ENCODE data around the gene CBS.
A peak's percentile ranks its signal among the peaks of the same experiment; 100 is the strongest.
"Not testable (repeated sequence)": the region's sequence is repeated elsewhere in the genome, so short reads cannot be mapped to it uniquely, and the experiment has no call there.

CBS gene

DNA sequence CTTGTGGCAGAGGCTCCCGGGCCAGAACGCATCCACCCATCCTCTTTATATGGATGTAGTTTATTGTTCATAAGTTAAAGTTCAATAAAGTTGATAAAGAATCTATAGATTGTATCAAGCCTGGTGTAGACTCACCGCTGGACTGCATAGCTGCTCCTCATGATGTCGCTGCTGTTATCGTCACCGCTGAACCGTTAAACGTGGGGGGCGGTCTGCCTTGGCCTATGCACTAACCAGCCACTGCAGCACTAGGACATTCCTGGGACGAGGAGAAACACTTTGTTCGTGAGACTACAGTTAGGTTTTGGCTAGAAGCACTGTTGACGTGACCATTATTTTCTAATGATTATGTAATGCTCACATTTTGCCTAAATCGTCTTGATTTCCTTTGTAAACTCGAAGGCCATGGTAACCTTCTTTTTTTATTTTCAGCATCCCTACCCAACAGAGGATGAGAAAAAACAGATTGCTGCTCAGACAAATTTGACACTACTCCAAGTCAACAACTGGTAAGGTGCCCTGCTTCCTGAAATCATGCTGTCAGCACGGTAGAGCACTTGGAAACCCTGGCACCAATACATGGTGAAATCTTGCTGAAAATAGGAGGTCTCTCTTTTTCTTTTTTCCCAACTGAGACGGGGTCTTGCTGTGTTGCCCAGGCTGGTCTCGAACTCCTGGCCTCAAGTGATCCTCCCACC lies 51.0 kb downstream of the CBS start:
- DNase-seq, result peak in 1 of 14 donors; percentile 68

DNA sequence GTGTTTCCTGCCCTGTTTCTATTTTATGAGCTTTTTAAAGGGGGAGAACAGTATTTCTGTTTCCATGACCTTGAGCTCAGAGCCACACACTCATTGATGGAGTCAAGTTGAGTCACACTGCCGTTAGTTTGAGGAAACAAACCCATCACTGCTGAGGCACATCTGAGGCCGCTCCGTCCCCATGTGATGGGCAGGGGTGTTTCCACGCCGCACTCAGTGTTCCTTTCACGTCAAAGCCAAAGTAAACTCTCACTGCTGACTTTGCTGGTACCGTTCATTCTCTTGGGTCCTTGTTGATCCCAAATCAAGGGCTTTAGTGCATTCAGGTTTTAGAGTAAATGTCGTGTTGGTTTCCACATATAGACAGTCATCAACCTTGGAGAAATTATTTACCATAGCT lies 52.5 kb downstream of the CBS start:
- DNase-seq, result no peak

DNA sequence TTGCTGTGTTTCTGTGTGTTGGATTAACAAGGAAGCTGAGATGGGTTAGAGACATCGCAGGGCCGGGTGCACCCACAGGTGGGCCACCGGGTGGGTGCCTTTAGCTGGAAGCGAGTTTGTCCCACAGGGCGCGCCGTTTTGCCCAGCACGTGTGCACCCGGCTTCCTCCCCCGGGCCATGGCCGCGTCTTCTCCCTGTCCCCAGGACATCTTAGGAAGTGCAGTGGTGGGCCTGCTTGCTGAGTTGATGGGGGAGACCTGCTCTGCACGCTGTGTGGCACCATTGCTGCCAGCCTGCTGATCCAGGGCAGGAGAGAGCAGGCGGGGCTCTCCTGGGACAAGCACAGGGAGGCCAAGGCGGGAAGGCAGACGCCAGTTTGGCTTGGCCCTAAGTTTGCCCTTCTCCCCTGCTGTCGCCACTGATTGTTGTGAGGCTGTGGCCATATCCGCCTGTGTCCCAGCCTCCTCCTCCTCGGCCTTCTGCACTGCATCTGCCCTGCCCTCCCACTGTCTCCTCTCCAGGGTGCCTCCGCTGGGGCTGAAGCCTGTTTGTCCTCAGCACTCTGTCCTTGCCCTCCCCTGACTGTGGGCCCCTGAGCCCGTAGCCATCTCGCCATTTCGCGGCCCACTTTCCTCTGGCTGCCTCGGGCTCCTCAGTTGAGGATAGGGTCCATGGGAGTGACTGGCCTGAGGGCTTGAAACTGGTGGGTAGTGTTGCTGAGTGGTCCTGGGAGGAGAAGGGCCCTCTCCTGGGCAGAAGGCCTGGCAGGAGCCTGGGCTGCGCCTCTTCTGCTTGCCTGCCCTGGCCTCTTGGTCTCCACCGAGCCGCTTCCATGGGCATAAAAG lies 53.7 kb downstream of the CBS start:
- DNase-seq, result no peak

DNA sequence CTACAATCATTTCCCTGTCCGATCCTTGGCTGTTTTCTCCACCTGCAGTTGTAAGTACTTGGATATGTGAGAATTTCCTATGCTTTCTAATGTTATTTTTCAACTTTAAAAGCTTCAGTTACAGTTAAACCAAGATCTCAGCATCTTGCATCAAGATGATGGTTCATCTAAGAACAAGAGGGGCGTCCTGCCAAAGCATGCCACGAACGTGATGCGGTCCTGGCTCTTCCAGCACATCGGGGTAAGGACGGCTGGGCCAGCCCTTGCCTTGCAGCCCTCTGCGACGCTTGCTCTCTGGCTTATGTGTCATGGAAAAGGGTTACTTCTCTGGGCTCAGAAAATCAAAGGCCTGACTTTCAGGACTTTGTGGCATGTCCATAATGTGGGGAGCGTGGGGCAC lies 54.4 kb downstream of the CBS start:
- no peak for DNase-seq

DNA sequence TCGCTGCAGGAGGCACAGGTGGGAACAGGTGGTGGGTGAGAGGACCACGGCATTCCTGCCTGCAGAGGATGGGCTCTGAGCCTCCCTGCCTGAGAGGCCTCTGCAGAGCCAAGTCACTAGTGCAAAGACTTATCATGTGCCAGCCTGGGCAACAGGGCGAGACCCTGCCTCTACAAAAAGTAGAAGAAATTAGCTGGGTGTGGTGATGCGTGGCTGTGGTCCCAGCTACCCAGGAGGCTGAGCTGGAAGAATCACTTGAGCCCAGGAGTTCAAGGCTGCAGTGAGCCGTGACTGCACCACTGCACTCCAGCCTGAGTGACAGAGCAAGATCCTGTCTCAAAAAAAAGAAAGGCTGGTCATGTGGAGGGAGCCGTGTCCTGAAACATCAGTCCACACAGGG lies 54.9 kb downstream of the CBS start:
- no peak for DNase-seq

DNA sequence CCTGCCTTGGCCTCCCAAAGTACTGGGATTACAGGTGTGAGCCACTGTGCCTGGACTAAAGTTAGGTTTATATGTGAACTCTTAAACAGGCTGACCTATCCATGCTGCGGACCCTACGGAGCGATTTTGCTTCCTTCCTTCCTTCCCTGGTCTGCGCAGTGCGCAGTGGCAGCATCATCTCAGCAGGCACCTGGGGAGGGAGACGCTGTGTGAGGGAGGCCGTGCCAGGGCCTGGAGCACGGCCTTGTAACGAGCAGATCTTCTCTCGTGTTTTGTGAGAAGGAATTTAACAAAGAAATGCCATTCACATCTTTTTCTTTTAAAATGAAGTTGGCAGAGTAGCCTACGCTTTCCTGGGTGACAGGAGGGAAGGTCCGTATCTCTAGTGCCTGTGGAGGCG lies 55.5 kb downstream of the CBS start:
- peak in 1 of 14 donors; percentile 46 for DNase-seq

DNA sequence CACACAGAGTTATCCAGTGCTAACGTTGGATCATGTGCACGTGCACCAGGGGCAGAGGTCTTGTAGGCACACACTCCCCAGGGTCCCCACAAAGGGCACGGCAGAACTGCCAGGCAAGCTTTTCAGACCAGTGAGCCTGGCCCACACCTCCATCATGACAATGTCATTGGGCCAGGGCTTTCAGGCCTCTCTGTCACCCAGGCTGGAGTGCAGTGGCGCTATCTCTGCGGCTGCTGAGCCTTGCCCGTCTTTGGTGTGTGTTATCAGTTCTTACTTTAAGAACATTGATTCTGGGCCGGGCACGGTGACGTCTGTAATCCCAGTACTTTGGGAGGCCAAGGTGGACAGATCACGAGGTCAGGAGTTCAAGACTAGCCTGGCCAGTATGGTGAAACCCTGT lies 57.1 kb downstream of the CBS start:
- no peak for DNase-seq

DNA sequence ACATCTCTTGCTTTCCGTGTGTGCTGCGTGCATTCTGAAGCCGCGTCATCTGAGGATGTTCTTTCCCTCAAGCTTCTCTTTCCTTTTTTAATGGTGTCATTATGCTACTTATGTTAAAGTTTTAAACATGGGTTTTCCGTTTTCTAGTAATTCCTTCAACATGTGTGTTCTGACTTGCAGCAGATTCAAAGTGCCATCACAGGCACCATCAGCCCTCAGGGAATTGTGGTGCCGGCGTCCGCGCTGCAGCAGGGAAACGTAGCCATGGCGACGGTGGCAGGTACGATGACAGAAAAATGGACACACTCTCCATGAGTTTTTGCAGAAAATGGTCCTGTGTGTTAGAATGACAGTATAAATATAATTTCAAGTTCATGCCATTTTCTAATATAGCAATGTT lies 58.9 kb downstream of the CBS start:
- no peak for DNase-seq

DNA sequence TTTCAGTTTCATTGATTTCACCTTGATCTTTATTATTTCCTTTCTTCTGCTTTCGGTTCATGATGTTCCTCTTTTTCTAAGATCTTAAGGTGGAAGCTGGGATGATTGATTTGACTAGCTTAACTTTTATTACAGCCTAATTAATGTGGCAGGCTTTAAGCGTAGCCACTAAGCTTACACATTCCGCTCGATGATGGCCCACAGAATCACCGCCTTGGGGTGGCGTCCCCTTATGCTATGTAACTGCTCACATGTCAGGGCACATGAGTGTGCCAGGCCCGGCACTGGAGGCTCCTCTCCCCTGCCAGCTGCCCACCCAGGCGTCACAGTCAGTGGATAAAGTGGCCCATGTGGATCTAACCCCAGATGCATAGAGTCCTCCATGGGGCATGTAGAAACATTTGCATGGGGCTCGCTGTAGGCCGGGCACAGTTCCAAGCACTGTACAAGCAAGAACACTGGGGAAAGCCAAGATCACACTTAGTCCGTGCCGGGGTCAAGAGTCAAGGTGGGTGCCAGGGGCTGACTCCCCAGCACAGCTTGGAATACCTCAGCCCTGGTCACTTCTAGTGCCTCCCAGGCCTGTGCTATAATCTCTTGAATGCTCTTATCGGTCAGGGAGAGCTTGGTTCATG lies 59.6 kb downstream of the CBS start:
- no peak for DNase-seq

DNA sequence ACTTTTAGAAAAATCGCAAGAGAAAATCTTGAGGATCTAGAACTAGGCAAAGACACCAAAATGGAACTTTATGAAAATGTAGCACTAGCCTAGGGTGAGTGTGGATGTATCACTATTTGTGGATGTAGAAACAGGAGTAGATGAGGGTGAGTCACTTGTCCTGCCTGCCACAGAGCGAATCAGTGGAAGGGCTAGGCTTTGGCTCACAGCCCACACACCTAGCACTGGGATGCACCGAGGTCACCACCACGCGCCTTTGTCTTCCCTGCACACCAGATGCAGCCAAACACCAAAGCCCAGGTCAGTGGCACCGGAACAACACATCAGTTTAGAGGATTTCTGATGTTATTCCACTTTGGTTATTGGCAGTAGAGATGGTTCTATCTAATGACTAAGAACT lies 63.0 kb downstream of the CBS start:
- no peak for DNase-seq

DNA sequence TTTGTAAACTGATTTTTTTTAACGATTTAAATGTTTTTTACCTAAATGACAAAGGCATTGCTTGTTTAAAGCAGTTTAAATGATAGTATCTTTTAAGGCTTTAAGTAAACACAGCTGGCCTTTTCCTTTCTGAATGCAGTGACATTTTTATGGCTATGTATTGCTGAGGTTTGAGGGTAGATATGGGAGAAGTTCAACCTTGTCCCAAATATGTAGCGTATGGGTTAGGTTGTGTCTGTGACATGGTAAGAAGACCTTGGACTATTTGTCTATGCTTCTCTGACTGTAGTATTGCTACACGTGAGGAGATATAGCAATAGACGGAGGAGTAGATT lies 68.8 kb downstream of the CBS start:
- DNase-seq, result no peak

DNA sequence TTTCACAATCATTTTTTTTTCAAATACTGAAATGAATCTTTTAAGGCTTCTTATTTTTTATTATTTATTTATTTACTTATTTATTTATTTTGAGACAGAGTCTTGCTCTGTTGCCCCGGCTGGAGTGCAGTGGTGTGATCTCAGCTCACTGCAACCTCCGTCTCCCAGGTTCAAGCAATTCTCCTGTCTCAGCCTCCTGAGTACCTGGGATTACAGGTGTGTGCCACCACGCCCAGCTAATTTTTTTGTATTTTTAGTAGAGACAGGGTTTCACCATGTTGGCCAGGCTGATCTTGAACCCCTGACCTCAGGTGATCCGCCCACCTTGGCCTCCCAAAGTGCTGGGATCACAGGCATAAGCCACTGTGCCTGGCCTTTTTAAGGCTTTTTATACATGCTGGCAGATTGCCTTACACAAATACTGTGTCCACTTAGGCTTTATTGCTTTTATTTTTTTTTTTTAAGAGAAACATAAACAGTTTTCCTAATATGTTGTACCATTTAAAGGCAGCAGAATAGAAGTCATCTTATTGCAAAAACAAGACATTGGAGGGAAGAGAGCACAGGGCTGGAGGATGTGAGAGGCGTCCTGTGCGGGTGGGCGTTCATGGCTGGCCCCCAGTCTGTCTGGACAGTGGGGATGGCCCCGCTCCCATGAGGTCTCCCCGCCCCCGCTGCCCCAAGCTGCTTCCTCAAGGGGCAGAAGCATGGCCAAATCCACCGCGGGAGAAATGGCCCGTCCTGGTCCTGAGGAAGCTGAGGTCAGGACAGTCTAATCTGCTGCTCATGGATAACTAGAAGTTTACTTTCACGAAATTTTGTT lies 69.4 kb downstream of the CBS start:
- not testable (repeated sequence) for DNase-seq

DNA sequence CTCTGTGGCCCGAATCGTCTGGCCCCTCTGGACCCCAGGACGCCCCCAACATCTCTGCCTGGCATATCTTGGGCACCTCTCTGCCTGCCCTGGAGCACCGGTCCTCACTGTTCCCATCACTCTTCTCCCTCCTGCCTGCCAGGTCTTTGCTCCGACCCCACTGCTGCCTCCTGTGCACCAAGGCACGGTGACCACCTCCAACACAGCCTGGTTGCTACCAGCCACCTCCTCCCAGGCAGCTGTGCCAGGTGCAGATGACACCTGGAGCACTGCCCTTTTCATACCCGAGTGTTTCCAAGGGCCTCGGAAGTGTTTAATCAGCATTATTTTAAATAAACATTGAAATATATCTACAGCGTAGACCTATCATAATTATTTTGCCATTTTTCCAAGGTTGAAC lies 70.0 kb downstream of the CBS start:
- DNase-seq, result no peak

DNA sequence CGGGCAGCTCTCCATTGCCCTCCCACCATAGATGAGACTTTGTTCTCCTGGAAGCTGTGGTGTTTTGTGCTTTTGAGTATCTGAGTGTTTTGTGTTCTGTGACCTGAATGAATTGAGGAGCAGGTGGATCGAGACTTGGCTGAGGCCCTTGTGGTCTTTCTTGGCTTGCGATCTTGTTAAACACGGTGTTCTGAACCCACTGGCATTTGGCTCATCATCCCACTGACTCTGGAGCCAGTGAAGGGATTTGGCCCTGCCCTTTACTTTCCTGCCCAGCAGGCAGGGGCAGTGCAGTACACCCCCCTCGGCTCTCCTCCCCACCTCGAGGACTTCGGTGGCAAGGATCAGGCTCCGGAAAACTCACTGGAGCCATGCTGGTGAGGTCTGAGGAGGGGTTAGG lies 70.7 kb downstream of the CBS start:
- peak in 1 of 14 donors; percentile 10 for DNase-seq
